ENCODE measurements around the gene VPS13C.

VPS13C gene

DNA sequence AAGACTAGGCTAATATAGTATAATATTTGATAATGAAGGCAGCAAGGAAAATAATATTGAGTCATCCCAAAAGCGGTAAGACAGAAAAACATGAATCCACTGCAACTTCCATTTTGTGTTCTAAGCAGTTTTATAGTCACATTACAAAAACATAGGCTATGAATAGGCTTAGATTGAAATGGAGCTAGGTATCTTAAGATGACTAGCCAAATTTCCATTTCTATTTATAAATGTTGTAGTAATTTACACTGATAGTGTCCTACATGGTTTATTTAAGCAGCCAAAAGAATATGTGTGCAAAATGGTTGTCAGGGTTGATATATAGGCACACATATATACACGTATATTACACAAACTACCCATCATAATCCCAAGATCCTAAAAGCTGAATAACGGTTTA lies 82.0 kb downstream of the VPS13C start:
- H3K4me3 ChIP-seq (ENCODE audit: insufficient read depth in 1 of 2, low read depth in 1 of 2, low read length in 2 of 2) = no peak overlapping the region
- H2BK120ac ChIP-seq (ENCODE audit: low read depth, low read length) = no peak overlapping the region
- no peaks in the 10 kb centered on the region for H3K27me3 ChIP-seq (ENCODE audit: control insufficient read depth in 1 of 2, insufficient read depth in 1 of 2, low read length in 2 of 2)
- H3K14ac ChIP-seq (ENCODE audit: low read length in 2 of 2) = no peak overlapping the region
- no peaks in the 10 kb centered on the region for H3K79me1 ChIP-seq (replicated peaks; ENCODE audit: low read length, poor library complexity, severe bottlenecking)
- no peak overlapping the region for H2BK5ac ChIP-seq (ENCODE audit: low read depth, low read length, poor library complexity, severe bottlenecking)
- H2AK5ac ChIP-seq (ENCODE audit: low read length, severe bottlenecking) = no peak overlapping the region
- no peak overlapping the region for H3K9ac ChIP-seq (ENCODE audit: low read length)
- H3K4me2 ChIP-seq (ENCODE audit: low read length, poor library complexity, severe bottlenecking) = no peak overlapping the region
- no peak for DNase-seq
- H2AFZ ChIP-seq (ENCODE audit: low read depth, low read length) = no peak overlapping the region
- no peak overlapping the region for H3K27ac ChIP-seq (ENCODE audit: low read length, poor library complexity, severe bottlenecking)
- WGBS = 0% methylated on average over 1 of the region's 3 CpGs
- no peak overlapping the region for H2BK15ac ChIP-seq (ENCODE audit: low read depth, poor library complexity, severe bottlenecking)
- H3K4me1 ChIP-seq (ENCODE audit: control insufficient read depth, insufficient read depth, low read depth, low read length) = no peaks in the 10 kb centered on the region
- H3K18ac ChIP-seq (ENCODE audit: low read depth in 1 of 2, low read length in 2 of 2) = no peak overlapping the region
- H2BK12ac ChIP-seq (ENCODE audit: low read length in 2 of 2) = no peak overlapping the region
- no peak overlapping the region for H3K4ac ChIP-seq (ENCODE audit: low read depth in 1 of 2, low read length in 2 of 2)
- no peak overlapping the region for H4K91ac ChIP-seq (ENCODE audit: low read length)
- no peak overlapping the region for H3K23ac ChIP-seq (ENCODE audit: low read length in 2 of 2)
- no peak overlapping the region for H4K8ac ChIP-seq (ENCODE audit: low read length)
- no peaks in the 10 kb centered on the region for H3K9me3 ChIP-seq (ENCODE audit: control insufficient read depth, low read length)
- peaks cover 0 to 79% of the 10 kb centered on the region in 2 experiments for H3K36me3 ChIP-seq (ENCODE audit: control insufficient read depth in 1 of 2, insufficient read depth in 2 of 2, low read depth in 1 of 2, low read length in 2 of 2)

DNA sequence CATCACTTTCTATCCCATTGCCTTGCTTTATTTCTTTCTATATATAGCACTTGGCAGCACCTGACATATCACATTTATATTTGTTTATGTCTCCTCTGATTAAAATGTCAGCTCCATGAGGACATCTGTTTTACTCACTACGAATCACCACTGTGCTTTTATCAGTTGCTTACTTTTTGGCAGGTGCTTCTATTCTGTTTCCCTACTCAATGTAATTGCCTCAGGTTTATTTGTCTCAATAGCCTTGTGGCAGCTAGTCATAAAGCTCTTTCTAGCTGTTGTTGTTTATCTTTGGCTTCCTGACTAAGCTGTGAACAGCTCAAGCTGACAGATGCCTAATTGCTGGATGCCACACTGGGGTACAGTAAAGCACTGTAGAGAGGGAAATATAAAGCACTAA lies 85.5 kb downstream of the VPS13C start:
- Histone ChIP-seq H3K36me3 (ENCODE audit: control insufficient read depth in 1 of 2, insufficient read depth in 2 of 2, low read depth in 1 of 2, low read length in 2 of 2) (peaks cover 4 to 86% of the 10 kb centered on the region in 2 experiments), H2BK15ac (ENCODE audit: low read depth, poor library complexity, severe bottlenecking) (no peak overlapping the region), H3K27ac (ENCODE audit: low read length, poor library complexity, severe bottlenecking) (no peak overlapping the region), H3K9me3 (ENCODE audit: control insufficient read depth, low read length) (no peaks in the 10 kb centered on the region), H3K9ac (ENCODE audit: low read length) (no peak overlapping the region), H3K14ac (ENCODE audit: low read length in 2 of 2) (no peak overlapping the region), H2BK120ac (ENCODE audit: low read depth, low read length) (no peak overlapping the region), H2BK5ac (ENCODE audit: low read depth, low read length, poor library complexity, severe bottlenecking) (no peak overlapping the region), H2AK5ac (ENCODE audit: low read length, severe bottlenecking) (no peak overlapping the region), H3K23ac (ENCODE audit: low read length in 2 of 2) (no peak overlapping the region), H3K4ac (ENCODE audit: low read depth in 1 of 2, low read length in 2 of 2) (no peak overlapping the region), H3K4me1 (ENCODE audit: control insufficient read depth, insufficient read depth, low read depth, low read length) (no peaks in the 10 kb centered on the region), H3K4me2 (ENCODE audit: low read length, poor library complexity, severe bottlenecking) (no peak overlapping the region), H3K4me3 (ENCODE audit: insufficient read depth in 1 of 2, low read depth in 1 of 2, low read length in 2 of 2) (no peak overlapping the region), H2AFZ (ENCODE audit: low read depth, low read length) (no peak overlapping the region), H3K27me3 (ENCODE audit: control insufficient read depth in 1 of 2, insufficient read depth in 1 of 2, low read length in 2 of 2) (no peaks in the 10 kb centered on the region), H3K79me1 (replicated peaks; ENCODE audit: low read length, poor library complexity, severe bottlenecking) (no peaks in the 10 kb centered on the region), H4K91ac (ENCODE audit: low read length) (no peak overlapping the region), H3K18ac (ENCODE audit: low read depth in 1 of 2, low read length in 2 of 2) (no peak overlapping the region), H4K8ac (ENCODE audit: low read length) (no peak overlapping the region), H2BK12ac (ENCODE audit: low read length in 2 of 2) (no peak overlapping the region)
- 13% methylated on average over 1 of the region's 1 CpG for WGBS
- DNase-seq = no peak

DNA sequence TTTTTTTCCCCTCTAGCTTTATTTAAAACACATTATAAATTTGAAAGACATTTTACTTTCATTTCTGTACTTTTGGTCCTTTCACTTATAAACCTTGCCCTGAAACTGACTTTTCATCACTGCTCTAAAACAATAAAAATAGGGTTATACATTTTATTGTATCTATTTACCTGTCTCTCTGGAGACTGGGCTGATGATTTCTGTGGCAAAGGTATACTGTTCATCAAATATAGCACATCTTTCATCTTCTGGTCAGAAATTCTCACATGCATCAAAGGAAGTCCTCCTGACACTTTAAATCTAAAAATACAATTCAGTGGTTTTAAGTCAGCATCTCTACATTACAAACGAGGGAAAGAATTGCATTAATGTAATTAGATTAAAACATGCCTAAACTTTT lies 86.1 kb downstream of the VPS13C start:
- H2AFZ ChIP-seq (ENCODE audit: low read depth, low read length) = no peak overlapping the region

DNA sequence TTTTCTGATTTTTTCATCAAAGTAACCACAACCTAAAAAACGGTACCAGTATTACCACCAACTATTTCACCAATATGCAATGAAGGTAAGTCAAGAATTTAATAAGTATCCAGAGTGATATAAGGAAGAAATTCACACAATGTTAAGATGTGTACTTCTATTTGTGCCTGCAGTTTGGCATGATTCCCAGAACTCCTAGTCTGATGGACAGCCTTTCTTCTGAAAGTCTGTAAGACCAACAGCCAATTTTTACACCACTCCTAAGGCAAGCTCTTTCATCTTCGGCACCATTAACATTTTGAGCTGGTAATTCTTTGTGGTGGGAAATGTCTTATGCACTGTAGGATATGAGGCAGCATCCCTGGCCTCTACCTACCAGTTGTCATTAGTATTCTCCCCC lies 108.3 kb downstream of the VPS13C start:
- Histone ChIP-seq H2BK15ac (ENCODE audit: low read depth, poor library complexity, severe bottlenecking) (no peak overlapping the region), H2BK120ac (ENCODE audit: low read depth, low read length) (no peak overlapping the region), H3K4ac (ENCODE audit: low read depth in 1 of 2, low read length in 2 of 2) (no peak overlapping the region), H3K4me3 (ENCODE audit: insufficient read depth in 1 of 2, low read depth in 1 of 2, low read length in 2 of 2) (no peak overlapping the region), H3K79me1 (replicated peaks; ENCODE audit: low read length, poor library complexity, severe bottlenecking) (peaks cover 1% of the 10 kb centered on the region), H3K9ac (ENCODE audit: low read length) (no peak overlapping the region), H2AK5ac (ENCODE audit: low read length, severe bottlenecking) (no peak overlapping the region), H3K4me2 (ENCODE audit: low read length, poor library complexity, severe bottlenecking) (no peak overlapping the region), H2BK5ac (ENCODE audit: low read depth, low read length, poor library complexity, severe bottlenecking) (no peak overlapping the region), H3K27me3 (ENCODE audit: control insufficient read depth in 1 of 2, insufficient read depth in 1 of 2, low read length in 2 of 2) (no peaks in the 10 kb centered on the region), H3K23ac (ENCODE audit: low read length in 2 of 2) (no peak overlapping the region), H3K14ac (ENCODE audit: low read length in 2 of 2) (no peak overlapping the region), H2BK12ac (ENCODE audit: low read length in 2 of 2) (no peak overlapping the region), H3K36me3 (ENCODE audit: control insufficient read depth in 1 of 2, insufficient read depth in 2 of 2, low read depth in 1 of 2, low read length in 2 of 2) (peaks cover 3 to 76% of the 10 kb centered on the region in 2 experiments), H3K4me1 (ENCODE audit: control insufficient read depth, insufficient read depth, low read depth, low read length) (no peaks in the 10 kb centered on the region), H4K91ac (ENCODE audit: low read length) (no peak overlapping the region), H3K18ac (ENCODE audit: low read depth in 1 of 2, low read length in 2 of 2) (no peak overlapping the region), H2AFZ (ENCODE audit: low read depth, low read length) (no peak overlapping the region), H3K27ac (ENCODE audit: low read length, poor library complexity, severe bottlenecking) (no peak overlapping the region), H3K9me3 (ENCODE audit: control insufficient read depth, low read length) (no peaks in the 10 kb centered on the region), H4K8ac (ENCODE audit: low read length) (no peak overlapping the region)
- no CpG with 5 or more reads among the region's 2 CpGs for WGBS
- peak; percentile 7 for DNase-seq

More for the DNA sequence above, 86.1 kb downstream of the VPS13C start:
- WGBS = no CpG with 5 or more reads among the region's 1 CpG
- Histone ChIP-seq H3K23ac (ENCODE audit: low read length in 2 of 2) (no peak overlapping the region), H4K8ac (ENCODE audit: low read length) (no peak overlapping the region), H3K4ac (ENCODE audit: low read depth in 1 of 2, low read length in 2 of 2) (no peak overlapping the region), H2AK5ac (ENCODE audit: low read length, severe bottlenecking) (no peak overlapping the region), H2BK12ac (ENCODE audit: low read length in 2 of 2) (no peak overlapping the region), H3K4me2 (ENCODE audit: low read length, poor library complexity, severe bottlenecking) (no peak overlapping the region), H4K91ac (ENCODE audit: low read length) (no peak overlapping the region), H3K4me1 (ENCODE audit: control insufficient read depth, insufficient read depth, low read depth, low read length) (no peaks in the 10 kb centered on the region), H3K27me3 (ENCODE audit: control insufficient read depth in 1 of 2, insufficient read depth in 1 of 2, low read length in 2 of 2) (no peaks in the 10 kb centered on the region), H3K4me3 (ENCODE audit: insufficient read depth in 1 of 2, low read depth in 1 of 2, low read length in 2 of 2) (no peak overlapping the region), H3K9ac (ENCODE audit: low read length) (no peak overlapping the region), H3K18ac (ENCODE audit: low read depth in 1 of 2, low read length in 2 of 2) (no peak overlapping the region), H3K14ac (ENCODE audit: low read length in 2 of 2) (no peak overlapping the region), H2BK15ac (ENCODE audit: low read depth, poor library complexity, severe bottlenecking) (no peak overlapping the region), H3K27ac (ENCODE audit: low read length, poor library complexity, severe bottlenecking) (no peak overlapping the region), H2BK5ac (ENCODE audit: low read depth, low read length, poor library complexity, severe bottlenecking) (no peak overlapping the region), H3K36me3 (ENCODE audit: control insufficient read depth in 1 of 2, insufficient read depth in 2 of 2, low read depth in 1 of 2, low read length in 2 of 2) (peaks cover 4 to 84% of the 10 kb centered on the region in 2 experiments), H3K79me1 (replicated peaks; ENCODE audit: low read length, poor library complexity, severe bottlenecking) (no peaks in the 10 kb centered on the region), H2BK120ac (ENCODE audit: low read depth, low read length) (no peak overlapping the region), H3K9me3 (ENCODE audit: control insufficient read depth, low read length) (no peaks in the 10 kb centered on the region)
- DNase-seq = no peak
